Small intestine (tissue), 7 donors: ENCODE data around the gene FNDC3B. TPM values are rescaled to one million over a fixed set of nuclear protein-coding genes. Genes with fewer than 3 reads are reported as not detected.
A peak's percentile ranks its signal among the peaks of the same experiment; 100 is the strongest.

Source experiments
- DNase-seq, 2 donors: peaks; one replicate each; pipeline versions ENCODE4 v3.0.0 to v3.0.0-alpha.2; 2013
- FAIRE-seq: peaks from 2 replicates; lab custom pipeline; 2012; peaks lifted over from hg19 to GRCh38; lab: Jason Lieb, UNC
- H3K27ac ChIP-seq, 3 donors: one replicate each; pipeline ENCODE4 v1.5.1; 2013; ENCODE audit warnings: low read length in 2 of 3, mild to moderate bottlenecking in 2 of 3, control low read depth in 1 of 3, inconsistent platforms in 1 of 3, low read depth in 1 of 3, moderate library complexity in 1 of 3
- H3K27me3 ChIP-seq, 3 donors: one replicate each; pipeline ENCODE4 v1.6.1; 2013; ENCODE audit warnings: low read length in 3 of 3, inconsistent platforms in 1 of 3; ENCODE audit not compliant: control insufficient read depth in 3 of 3, insufficient read depth in 3 of 3
- H3K36me3 ChIP-seq, 3 donors: one replicate each; pipeline ENCODE4 v1.6.1; 2013; ENCODE audit warnings: low read length in 3 of 3, inconsistent platforms in 1 of 3, low read depth in 1 of 3, mild to moderate bottlenecking in 1 of 3, moderate library complexity in 1 of 3; ENCODE audit not compliant: control insufficient read depth in 3 of 3, insufficient read depth in 2 of 3
- H3K4me1 ChIP-seq, 3 donors: one replicate each; pipeline ENCODE4 v1.6.1; 2013; ENCODE audit warnings: low read length in 2 of 3, inconsistent platforms in 1 of 3, low read depth in 1 of 3, mild to moderate bottlenecking in 1 of 3, moderate library complexity in 1 of 3; ENCODE audit not compliant: control insufficient read depth in 3 of 3, insufficient read depth in 2 of 3
- H3K4me3 ChIP-seq, 3 donors: one replicate each; pipeline ENCODE4 v1.5.1; 2013; ENCODE audit warnings: low read length in 3 of 3, control low read depth in 1 of 3, inconsistent platforms in 1 of 3, low read depth in 1 of 3, mild to moderate bottlenecking in 1 of 3, moderate library complexity in 1 of 3
- H3K9me3 ChIP-seq, 2 donors: one replicate each; pipeline ENCODE4 v1.6.1; 2013; ENCODE audit warnings: low read depth in 1 of 2, low read length in 1 of 2; ENCODE audit not compliant: control insufficient read depth in 2 of 2, insufficient read depth in 1 of 2
- WGBS, 3 donors: extraction: QIAGEN DNeasy Blood & Tissue Kit; methylation state at CpG; one replicate each; pipeline ENCODE4 v1.1.7; 2013; 5-methylcytosine and 5-hydroxymethylcytosine counted together
- polyA plus RNA-seq, 4 donors: library from polyadenylated mRNA; stranded (reverse) in 3 of 4; unstranded in 1 of 4; fragments of 200-250 nt in 3 of 4; fragments of 120-200 nt in 1 of 4; gene quantifications; one replicate each; pipeline versions ENCODE4 v1.2.1 to v1.2.3, GENCODE V29; 2013
- donor health status: healthy with polysubstance abuse.
- donor health status: control.
- donor health status: control.
- donor health status: Bipolar disorder and iron deficiency.
- donor health status: healthy.

FNDC3B gene
- polyA plus RNA-seq, 4 donors, result 6.0 to 24.7 (median 10.1) TPM

DNA sequence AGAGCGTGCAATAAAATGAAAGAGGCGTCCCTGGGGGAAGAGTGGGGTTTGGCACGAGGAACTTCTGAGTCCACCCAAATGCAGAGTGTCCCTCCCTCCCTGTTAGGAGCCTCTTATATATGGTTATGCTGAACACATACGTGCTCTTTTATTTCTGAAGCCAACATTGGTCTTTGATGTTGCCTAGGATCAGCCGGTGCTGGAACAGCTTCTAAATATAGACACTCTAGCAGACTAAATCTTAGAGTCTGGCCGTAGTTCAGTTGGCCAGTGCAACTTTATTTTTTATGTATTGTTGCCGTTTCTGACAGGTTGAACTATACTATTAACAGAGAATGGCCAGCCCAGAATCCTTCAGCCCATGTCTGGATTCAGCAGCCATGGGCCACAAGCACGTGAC is 280.2 kb downstream of the FNDC3B start:
- Histone ChIP-seq H3K4me3 (no peak overlapping the region), H3K4me1 (peaks cover 0 to 17% (median 10%) of the 10 kb centered on the region in 3 donors), H3K27ac (peak overlapping the region in 1 of 3 donors; percentile 88), H3K9me3 (no peaks in the 10 kb centered on the region), H3K36me3 (peaks cover 3 to 27% (median 4%) of the 10 kb centered on the region in 3 donors), H3K27me3 (no peaks in the 10 kb centered on the region)
- 77 to 92% (median 86%) methylated on average over 8 of the region's 8 CpGs for WGBS, 3 donors
- no peak for DNase-seq
- no peak for FAIRE-seq

DNA sequence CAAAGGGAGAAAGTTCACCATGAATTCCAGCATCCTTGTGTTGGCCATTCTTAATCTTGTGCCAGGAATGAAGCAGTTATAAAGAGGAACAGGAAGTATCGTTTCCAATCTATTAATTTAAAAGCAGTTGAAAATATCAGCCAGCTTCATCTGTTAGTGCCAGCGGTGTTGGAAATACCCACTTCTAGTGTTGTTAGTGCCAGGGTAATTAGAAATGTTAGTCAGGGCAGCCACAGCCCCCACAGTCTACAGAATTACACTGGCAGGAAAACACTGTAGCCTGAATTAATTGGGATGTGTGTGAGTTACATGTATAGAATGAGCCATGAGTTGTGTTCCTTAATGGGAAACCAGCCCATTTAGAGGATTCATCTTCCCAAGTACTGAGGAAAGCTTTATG is 281.1 kb downstream of the FNDC3B start:
- no peaks in the 10 kb centered on the region for H3K9me3 ChIP-seq
- peak overlapping the region in 1 of 3 donors; percentile 3 for H3K27ac ChIP-seq
- H3K36me3 ChIP-seq, result peaks cover 6 to 32% (median 10%) of the 10 kb centered on the region in 3 donors
- H3K4me1 ChIP-seq, result peaks cover 0 to 12% (median 3%) of the 10 kb centered on the region in 3 donors
- no peak for DNase-seq
- H3K4me3 ChIP-seq, result no peak overlapping the region
- no peak for FAIRE-seq
- WGBS, 3 donors, result 71 to 93% (median 85%) methylated on average over 2 of the region's 2 CpGs
- no peaks in the 10 kb centered on the region for H3K27me3 ChIP-seq

DNA sequence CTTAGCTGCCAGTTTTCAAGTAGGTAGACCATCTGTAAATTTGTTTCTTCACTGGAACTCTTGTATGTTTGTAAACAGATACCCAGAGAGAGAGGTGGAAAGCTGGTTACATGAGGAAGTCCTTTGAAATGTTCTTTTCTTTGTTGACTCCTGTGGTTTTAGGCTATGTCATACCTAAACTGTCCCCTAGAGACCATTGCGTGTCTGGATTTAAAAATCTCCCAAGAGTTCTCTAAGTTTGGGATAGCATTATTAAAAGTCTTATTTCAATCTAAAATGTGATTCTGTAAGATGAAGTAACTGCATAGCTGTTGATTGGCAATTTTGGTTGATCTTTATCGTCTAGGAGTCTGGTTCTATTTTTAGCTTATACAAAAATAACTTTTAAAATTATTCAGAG is 281.7 kb downstream of the FNDC3B start:
- peaks cover 6 to 38% (median 10%) of the 10 kb centered on the region in 3 donors for H3K36me3 ChIP-seq
- H3K4me1 ChIP-seq, result peaks cover 0 to 9% (median 0%) of the 10 kb centered on the region in 3 donors
- FAIRE-seq, result no peak
- H3K4me3 ChIP-seq, result no peak overlapping the region
- no peaks in the 10 kb centered on the region for H3K9me3 ChIP-seq
- WGBS, 3 donors, result 62 to 86% (median 80%) methylated on average over 2 of the region's 2 CpGs
- DNase-seq, result no peak
- H3K27me3 ChIP-seq, result no peaks in the 10 kb centered on the region
- no peak overlapping the region for H3K27ac ChIP-seq

DNA sequence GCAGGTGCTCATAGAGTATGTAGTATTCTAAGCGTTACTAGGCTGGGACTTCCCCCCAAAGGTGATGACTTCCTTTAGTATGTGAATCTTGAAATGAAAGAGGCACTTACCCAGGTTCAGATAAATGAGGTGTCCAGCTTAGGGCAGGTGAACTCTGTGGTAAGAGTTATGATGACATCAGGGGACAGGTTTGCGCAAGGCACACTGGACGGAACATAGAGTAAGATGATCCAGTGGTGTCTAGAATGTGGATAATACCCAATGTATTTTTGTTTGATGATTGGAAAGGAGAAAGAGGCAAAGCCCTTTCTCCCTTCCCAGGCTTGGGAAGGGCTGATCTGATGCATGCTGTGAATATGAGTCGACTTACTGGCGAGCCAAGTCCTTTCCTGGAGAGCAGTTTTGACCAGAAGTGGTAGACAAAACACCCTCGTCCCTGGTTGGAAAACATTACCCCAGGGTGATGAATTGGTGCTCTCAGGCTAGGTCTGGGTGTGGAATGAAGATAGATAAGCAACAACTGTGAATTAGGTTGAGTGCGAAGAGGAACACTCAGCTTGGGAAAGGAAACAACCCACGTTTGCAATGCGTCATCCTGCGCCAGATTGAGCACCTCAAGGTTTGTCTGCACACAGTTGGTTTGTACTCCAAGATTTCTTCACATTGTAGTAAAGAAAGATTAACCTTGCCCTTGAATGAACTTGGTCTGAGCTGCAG is 284.7 kb downstream of the FNDC3B start:
- DNase-seq (no peak), FAIRE-seq (no peak)
- Histone ChIP-seq H3K27ac (peak overlapping the region in 1 of 3 donors; percentile 41), H3K9me3 (no peaks in the 10 kb centered on the region), H3K4me1 (no peaks in the 10 kb centered on the region), H3K27me3 (no peaks in the 10 kb centered on the region), H3K4me3 (no peak overlapping the region), H3K36me3 (peaks cover 9 to 51% (median 13%) of the 10 kb centered on the region in 3 donors)
- WGBS, 3 donors, result 79 to 83% (median 81%) methylated on average over 10 of the region's 10 CpGs

DNA sequence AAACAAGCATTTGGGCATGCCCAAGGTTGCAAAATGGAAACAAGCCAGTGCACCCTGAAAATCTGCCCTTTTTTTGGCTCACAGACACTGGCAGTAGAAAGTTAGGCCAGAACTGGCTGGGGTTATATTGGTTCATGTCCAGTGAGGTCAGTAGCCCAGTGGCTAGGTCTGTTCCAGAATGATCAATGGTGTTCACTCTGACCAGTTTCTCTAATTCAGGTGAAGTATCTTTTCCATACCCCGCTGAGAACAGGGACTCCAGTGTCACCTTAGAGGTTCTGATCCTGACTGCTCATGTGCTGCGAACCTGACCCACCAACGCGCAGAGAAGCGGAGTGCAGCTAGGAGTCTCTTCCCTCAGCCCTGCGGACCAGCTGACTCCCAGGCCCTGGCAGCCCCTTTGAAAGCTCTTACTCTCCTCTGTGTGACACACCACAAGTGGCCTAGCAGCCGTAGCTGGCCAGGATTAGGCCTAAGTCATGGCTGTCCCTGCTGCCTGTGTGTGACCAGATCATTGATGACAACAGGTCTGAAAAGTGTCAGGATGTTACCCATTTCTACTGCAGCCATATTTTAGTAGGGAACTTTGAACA is 285.3 kb downstream of the FNDC3B start:
- WGBS, 3 donors, result 90 to 98% (median 93%) methylated on average over 7 of the region's 7 CpGs
- H3K27me3 ChIP-seq, result no peaks in the 10 kb centered on the region
- no peak for FAIRE-seq

DNA sequence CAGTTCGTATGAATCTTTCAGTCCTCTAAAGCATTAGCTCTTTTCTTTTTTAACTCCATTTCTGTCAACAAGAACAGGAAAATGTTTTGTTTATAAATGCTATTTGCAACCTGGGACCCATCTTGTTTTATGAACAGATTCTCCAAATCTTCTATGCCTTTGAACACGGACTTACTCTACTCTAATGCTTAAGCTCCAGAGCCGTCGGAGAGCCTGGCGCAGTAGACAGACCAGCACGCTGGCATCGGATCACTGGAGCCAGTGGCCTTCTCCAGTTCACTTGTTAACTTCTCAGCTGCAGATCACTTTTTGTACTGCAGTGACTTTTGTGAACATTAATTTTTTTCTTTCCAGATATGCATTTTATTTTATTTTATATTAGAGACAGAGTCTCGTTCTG is 286.1 kb downstream of the FNDC3B start:
- 82 to 92% (median 90%) methylated on average over 8 of the region's 8 CpGs for WGBS, 3 donors
- no peak for DNase-seq
- H3K4me3 ChIP-seq, result no peak overlapping the region
- H3K27ac ChIP-seq, result no peak overlapping the region
- FAIRE-seq, result no peak
- H3K4me1 ChIP-seq, result no peaks in the 10 kb centered on the region
- no peaks in the 10 kb centered on the region for H3K27me3 ChIP-seq
- H3K36me3 ChIP-seq, result peaks cover 13 to 46% (median 14%) of the 10 kb centered on the region in 3 donors
- H3K9me3 ChIP-seq, result no peaks in the 10 kb centered on the region

More for the DNA sequence above, 285.3 kb downstream of the FNDC3B start:
- Histone ChIP-seq H3K27ac (peak overlapping the region in 1 of 3 donors; percentile 32), H3K9me3 (no peaks in the 10 kb centered on the region), H3K4me1 (no peaks in the 10 kb centered on the region), H3K36me3 (peaks cover 10 to 48% (median 13%) of the 10 kb centered on the region in 3 donors), H3K4me3 (no peak overlapping the region)
- DNase-seq, result no peak

DNA sequence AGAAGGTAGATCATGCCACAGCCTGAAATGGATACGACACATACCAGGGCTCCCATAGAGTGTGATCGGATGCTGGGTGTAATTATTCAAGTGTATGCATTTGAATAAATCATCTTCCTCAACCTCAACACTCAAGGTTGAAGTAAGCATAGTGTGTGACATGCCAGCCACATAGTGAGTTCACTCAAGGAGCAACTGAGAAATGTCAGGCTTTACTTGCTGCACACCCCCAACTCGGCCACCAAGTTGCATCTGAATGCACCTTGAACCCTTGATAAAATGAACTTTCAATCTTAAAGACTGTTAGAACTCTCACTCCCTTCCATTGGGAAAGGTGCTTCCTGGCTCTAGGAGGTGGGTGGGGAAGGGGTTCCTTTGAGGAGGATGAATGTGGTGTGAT is 287.6 kb downstream of the FNDC3B start:
- 82 to 92% (median 86%) methylated on average over 3 of the region's 3 CpGs for WGBS, 3 donors
- no peak overlapping the region for H3K4me3 ChIP-seq

DNA sequence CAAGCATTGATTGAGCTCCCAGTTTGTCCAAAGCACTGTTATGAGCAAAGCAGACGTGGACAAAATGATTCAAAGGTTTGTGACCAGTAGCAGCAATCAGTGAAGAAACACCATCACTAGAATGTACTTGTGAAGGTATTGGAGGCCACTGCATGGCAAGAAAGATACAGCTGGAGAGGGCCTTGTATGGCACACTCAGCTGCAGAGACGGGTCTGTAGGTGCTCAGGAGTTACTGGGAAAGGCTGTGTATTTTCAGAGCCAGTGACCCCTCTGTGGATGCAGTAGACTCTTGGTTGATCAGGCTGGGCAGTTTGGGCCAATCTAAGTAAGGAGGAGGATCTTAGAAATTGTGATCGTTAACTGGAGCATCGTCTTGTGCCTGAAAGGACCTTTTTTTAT is 288.9 kb downstream of the FNDC3B start:
- H3K36me3 ChIP-seq, result peaks cover 9 to 48% (median 14%) of the 10 kb centered on the region in 3 donors
- no peaks in the 10 kb centered on the region for H3K27me3 ChIP-seq
- H3K27ac ChIP-seq, result no peak overlapping the region
- H3K4me3 ChIP-seq, result no peak overlapping the region
- H3K4me1 ChIP-seq, result peaks cover 0 to 4% (median 0%) of the 10 kb centered on the region in 3 donors
- FAIRE-seq (no peak), DNase-seq (no peak)
- no peaks in the 10 kb centered on the region for H3K9me3 ChIP-seq
- WGBS, 3 donors, result 92 to 99% (median 95%) methylated on average over 4 of the region's 4 CpGs

More for the DNA sequence above, 287.6 kb downstream of the FNDC3B start:
- no peaks in the 10 kb centered on the region for H3K4me1 ChIP-seq
- FAIRE-seq (no peak), DNase-seq (no peak)
- H3K27ac ChIP-seq, result no peak overlapping the region
- H3K27me3 ChIP-seq, result no peaks in the 10 kb centered on the region
- H3K36me3 ChIP-seq, result peaks cover 9 to 52% (median 14%) of the 10 kb centered on the region in 3 donors
- no peaks in the 10 kb centered on the region for H3K9me3 ChIP-seq
